GM23338 (cell line): Measurements from ENCODE around the gene HCN2. TPM values are rescaled to one million over a fixed set of nuclear protein-coding genes. Genes with fewer than 3 reads are reported as not detected.

Experiments used
- ATAC-seq: fragments of 200-7000 bp; cut with Tn5 transposase; 3 replicates; pipeline ENCODE4 v1.9.1; 2020
- DNase-seq: peaks from one replicate; pipeline ENCODE4 v3.0.0-alpha.2; 2015; ENCODE audit warnings: low spot score
- H2AFZ ChIP-seq: fragments of 200-600 bp; sonication (generic); 2 replicates; pipeline ENCODE4 v1.8.0; 2016; ENCODE audit warnings: antibody characterized with exemption, mild to moderate bottlenecking, moderate library complexity
- H3F3A ChIP-seq: fragments of 200-600 bp; sonication (generic); replicated peaks from 2 replicates; pipeline ENCODE4 v1.8.0; 2017; ENCODE audit warnings: antibody characterized with exemption, mixed run types, low read depth
- H3K27ac ChIP-seq: fragments of 200-600 bp; sonication (generic); 2 replicates; pipeline ENCODE4 v1.6.1; 2016; ENCODE audit warnings: low read depth
- H3K27me3 ChIP-seq: fragments of 200-600 bp; sonication (generic); 2 replicates; pipeline ENCODE4 v1.8.0; 2016; ENCODE audit warnings: mild to moderate bottlenecking, mixed run types, moderate library complexity; ENCODE audit not compliant: insufficient read depth
- H3K36me3 ChIP-seq: fragments of 200-600 bp; sonication (generic); 2 replicates; pipeline ENCODE4 v1.8.0; 2016; ENCODE audit warnings: mild to moderate bottlenecking; ENCODE audit not compliant: insufficient read depth
- H3K4me1 ChIP-seq: fragments of 200-600 bp; sonication (generic); 2 replicates; pipeline ENCODE4 v1.8.0; 2016; ENCODE audit warnings: mild to moderate bottlenecking, moderate library complexity; ENCODE audit not compliant: insufficient read depth
- H3K4me2 ChIP-seq: fragments of 200-600 bp; sonication (generic); 2 replicates; pipeline ENCODE4 v1.7.1; 2017; ENCODE audit warnings: mixed run types
- H3K4me3 ChIP-seq: fragments of 200-600 bp; sonication (generic); 2 replicates; pipeline ENCODE4 v1.6.1; 2016; ENCODE audit warnings: mixed run types
- H3K79me2 ChIP-seq: fragments of 200-600 bp; sonication (generic); replicated peaks from 2 replicates; pipeline ENCODE4 v1.8.0; 2017; ENCODE audit warnings: mild to moderate bottlenecking; ENCODE audit not compliant: insufficient read depth
- H3K9me2 ChIP-seq: fragments of 200-600 bp; sonication (generic); 2 replicates; pipeline ENCODE4 v1.8.0; 2017; ENCODE audit not compliant: insufficient read depth
- H4K20me1 ChIP-seq: fragments of 200-600 bp; sonication (generic); replicated peaks from 2 replicates; pipeline ENCODE4 v1.8.0; 2017; ENCODE audit warnings: mild to moderate bottlenecking; ENCODE audit not compliant: insufficient read depth
- H3K27ac Mint-ChIP-seq: 2 replicates; pipeline ENCODE4 v1.8.0; 2020; ENCODE audit warnings: inconsistent platforms, mild to moderate bottlenecking, moderate library complexity, mixed read lengths
- H3K27me3 Mint-ChIP-seq: 3 replicates; pipeline ENCODE4 v1.8.0; 2022; ENCODE audit warnings: low read depth, mild to moderate bottlenecking, moderate library complexity, mixed read lengths, inconsistent platforms; ENCODE audit not compliant: insufficient read depth, poor library complexity
- H3K36me3 Mint-ChIP-seq: 3 replicates; pipeline ENCODE4 v1.8.0; 2021; ENCODE audit warnings: low read depth, mild to moderate bottlenecking, inconsistent platforms, moderate library complexity, mixed read lengths
- H3K4me1 Mint-ChIP-seq: 3 replicates; pipeline ENCODE4 v1.8.0; 2020; ENCODE audit warnings: mild to moderate bottlenecking, inconsistent platforms, mixed read lengths
- H3K4me3 Mint-ChIP-seq: 3 replicates; pipeline ENCODE4 v1.8.0; 2021; ENCODE audit warnings: moderate library complexity, mild to moderate bottlenecking, inconsistent platforms, mixed read lengths
- H3K9me3 Mint-ChIP-seq: 3 replicates; pipeline ENCODE4 v1.8.0; 2020; ENCODE audit warnings: moderate library complexity, mild to moderate bottlenecking, inconsistent platforms, mixed read lengths
- CREB1 ChIP-seq: fragments of 250-450 bp; sonication (Bioruptor Pico); IDR thresholded peaks from 2 replicates; pipeline ENCODE4 v1.5.0; 2020; ENCODE audit warnings: low read depth, mild to moderate bottlenecking, moderate library complexity
- ETS1 ChIP-seq: IDR thresholded peaks from 2 replicates; pipeline ENCODE4 v1.6.1; 2016; ENCODE audit warnings: antibody characterized with exemption
- EZH2 ChIP-seq: fragments of 200-600 bp; sonication (generic); IDR thresholded peaks from one replicate; pipeline ENCODE4 v1.8.0; 2017; ENCODE audit warnings: antibody characterized with exemption, mild to moderate bottlenecking, low read depth; ENCODE audit not compliant: unreplicated experiment
- EZH2phosphoT487 ChIP-seq: fragments of 200-600 bp; sonication (generic); IDR thresholded peaks from one replicate; pipeline ENCODE4 v1.8.1; 2018; ENCODE audit warnings: antibody characterized with exemption; ENCODE audit not compliant: unreplicated experiment
- JUNB ChIP-seq: IDR thresholded peaks from one replicate; pipeline ENCODE4 v1.6.1; 2016; ENCODE audit warnings: antibody characterized with exemption; ENCODE audit not compliant: unreplicated experiment
- NANOG ChIP-seq: IDR thresholded peaks from 2 replicates; pipeline ENCODE4 v1.6.1; 2016; ENCODE audit warnings: antibody characterized with exemption, borderline replicate concordance
- POLR2AphosphoS5 ChIP-seq: IDR thresholded peaks from 2 replicates; pipeline ENCODE4 v1.6.1; 2016; ENCODE audit warnings: antibody characterized with exemption, low read depth
- STAT1 ChIP-seq: IDR thresholded peaks from one replicate; pipeline ENCODE4 v1.6.1; 2016; ENCODE audit warnings: antibody characterized with exemption; ENCODE audit not compliant: unreplicated experiment
- ZNF114 ChIP-seq: fragments of 250-450 bp; sonication (Bioruptor Pico); IDR thresholded peaks from 2 replicates; pipeline ENCODE4 v1.5.0; 2020; ENCODE audit warnings: mild to moderate bottlenecking, moderate library complexity
- ZNF331 ChIP-seq: fragments of 250-450 bp; sonication (Bioruptor Pico); IDR thresholded peaks from 2 replicates; pipeline ENCODE4 v1.5.0; 2020; ENCODE audit warnings: low read depth, mild to moderate bottlenecking, moderate library complexity
- ZNF462 ChIP-seq: fragments of 250-450 bp; sonication (Bioruptor Pico); IDR thresholded peaks from 2 replicates; pipeline ENCODE4 v1.5.0; 2020; ENCODE audit warnings: mild to moderate bottlenecking, moderate library complexity
- long read RNA-seq: library from polyadenylated mRNA; unstranded; transcript quantifications from one replicate; pipeline ENCODE4 v2.0.0, GENCODE V29; 2020; ENCODE audit not compliant: unreplicated experiment
- polyA plus RNA-seq: library from polyadenylated mRNA; unstranded; fragments of >200 nt; fragmentation: Nextera tagmentation; extraction: Ambion mirVana; gene quantifications from 2 replicates; pipeline ENCODE4 v1.2.1, GENCODE V29; 2016
- total RNA-seq: library from RNA; depleted of rRNA; stranded (reverse); fragments of >200 nt; shearing (Covaris generic); gene quantifications from 2 replicates; pipeline ENCODE4 v1.2.3, GENCODE V29; 2014; rRNA removed
- TF ChIP-seq, protein P1 (sequence below), 2 experiments: fragments of 200-600 bp in 1 of 2; sonication (generic) in 1 of 2; conservative IDR thresholded peaks; 2 replicates each; pipeline versions ENCODE4 v1.5.1 to v1.6.1; 2016 to 2017; ENCODE audit warnings: antibody characterized with exemption in 2 of 2, low read depth in 2 of 2, mild to moderate bottlenecking in 2 of 2, moderate library complexity in 1 of 2
- TF ChIP-seq, protein P2 (sequence below): IDR thresholded peaks from one replicate; pipeline ENCODE4 v1.6.1; 2018; ENCODE audit warnings: antibody characterized with exemption; ENCODE audit not compliant: unreplicated experiment

HCN2 gene
- 2.9 and 3.7 TPM in 2 replicates for total RNA-seq
- 0.06 and 0.14 TPM in 2 replicates for polyA plus RNA-seq
- long read RNA-seq: 0 reads

- H3K4me3 Mint-ChIP-seq: peak within 1 kb of the TSS; percentile 60
- H4K20me1 ChIP-seq: peaks cover 4% of the 10 kb centered on the region; the same call in 1 of the 2 replicates
- H3K36me3 Mint-ChIP-seq: no peaks in the 10 kb centered on the region
- ATAC-seq (no peak), DNase-seq (no peak)
- no peaks in the 10 kb centered on the region; the same call in 1 of the 2 replicates for H3F3A ChIP-seq
- no peaks in the 10 kb centered on the region for H3K9me2 ChIP-seq
- H3K79me2 ChIP-seq: no peaks in the 10 kb centered on the region
- H3K4me3 ChIP-seq: peak within 1 kb of the TSS; percentile 50
- no peak within 1 kb of the TSS for H2AFZ ChIP-seq
- H3K9me3 Mint-ChIP-seq: no peaks in the 10 kb centered on the region
- H3K4me1 ChIP-seq: peaks cover 5% of the 10 kb centered on the region; the same call in 1 of the 2 replicates
- H3K36me3 ChIP-seq: no peaks in the 10 kb centered on the region
- peaks cover 52% of the 10 kb centered on the region for H3K27me3 Mint-ChIP-seq
- peaks cover 31% of the 10 kb centered on the region for H3K27me3 ChIP-seq
- TF ChIP-seq STAT1 (no peak), EZH2phosphoT487 (no peak), ZNF331 (no peak), JUNB (no peak), POLR2AphosphoS5 (no peak), NANOG (no peak), CREB1 (CRISPR knock-in tag) (no peak), EZH2 (no peak), ZNF462 (CRISPR knock-in tag) (no peak), ZNF114 (no peak), ETS1 (no peak)
- TF ChIP-seq, protein P1, sequence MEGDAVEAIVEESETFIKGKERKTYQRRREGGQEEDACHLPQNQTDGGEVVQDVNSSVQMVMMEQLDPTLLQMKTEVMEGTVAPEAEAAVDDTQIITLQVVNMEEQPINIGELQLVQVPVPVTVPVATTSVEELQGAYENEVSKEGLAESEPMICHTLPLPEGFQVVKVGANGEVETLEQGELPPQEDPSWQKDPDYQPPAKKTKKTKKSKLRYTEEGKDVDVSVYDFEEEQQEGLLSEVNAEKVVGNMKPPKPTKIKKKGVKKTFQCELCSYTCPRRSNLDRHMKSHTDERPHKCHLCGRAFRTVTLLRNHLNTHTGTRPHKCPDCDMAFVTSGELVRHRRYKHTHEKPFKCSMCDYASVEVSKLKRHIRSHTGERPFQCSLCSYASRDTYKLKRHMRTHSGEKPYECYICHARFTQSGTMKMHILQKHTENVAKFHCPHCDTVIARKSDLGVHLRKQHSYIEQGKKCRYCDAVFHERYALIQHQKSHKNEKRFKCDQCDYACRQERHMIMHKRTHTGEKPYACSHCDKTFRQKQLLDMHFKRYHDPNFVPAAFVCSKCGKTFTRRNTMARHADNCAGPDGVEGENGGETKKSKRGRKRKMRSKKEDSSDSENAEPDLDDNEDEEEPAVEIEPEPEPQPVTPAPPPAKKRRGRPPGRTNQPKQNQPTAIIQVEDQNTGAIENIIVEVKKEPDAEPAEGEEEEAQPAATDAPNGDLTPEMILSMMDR (conservative IDR thresholded peaks at IDR 0.05; ENCODE audit: low read depth in 2 of 2): no peak
- TF ChIP-seq, protein P2, sequence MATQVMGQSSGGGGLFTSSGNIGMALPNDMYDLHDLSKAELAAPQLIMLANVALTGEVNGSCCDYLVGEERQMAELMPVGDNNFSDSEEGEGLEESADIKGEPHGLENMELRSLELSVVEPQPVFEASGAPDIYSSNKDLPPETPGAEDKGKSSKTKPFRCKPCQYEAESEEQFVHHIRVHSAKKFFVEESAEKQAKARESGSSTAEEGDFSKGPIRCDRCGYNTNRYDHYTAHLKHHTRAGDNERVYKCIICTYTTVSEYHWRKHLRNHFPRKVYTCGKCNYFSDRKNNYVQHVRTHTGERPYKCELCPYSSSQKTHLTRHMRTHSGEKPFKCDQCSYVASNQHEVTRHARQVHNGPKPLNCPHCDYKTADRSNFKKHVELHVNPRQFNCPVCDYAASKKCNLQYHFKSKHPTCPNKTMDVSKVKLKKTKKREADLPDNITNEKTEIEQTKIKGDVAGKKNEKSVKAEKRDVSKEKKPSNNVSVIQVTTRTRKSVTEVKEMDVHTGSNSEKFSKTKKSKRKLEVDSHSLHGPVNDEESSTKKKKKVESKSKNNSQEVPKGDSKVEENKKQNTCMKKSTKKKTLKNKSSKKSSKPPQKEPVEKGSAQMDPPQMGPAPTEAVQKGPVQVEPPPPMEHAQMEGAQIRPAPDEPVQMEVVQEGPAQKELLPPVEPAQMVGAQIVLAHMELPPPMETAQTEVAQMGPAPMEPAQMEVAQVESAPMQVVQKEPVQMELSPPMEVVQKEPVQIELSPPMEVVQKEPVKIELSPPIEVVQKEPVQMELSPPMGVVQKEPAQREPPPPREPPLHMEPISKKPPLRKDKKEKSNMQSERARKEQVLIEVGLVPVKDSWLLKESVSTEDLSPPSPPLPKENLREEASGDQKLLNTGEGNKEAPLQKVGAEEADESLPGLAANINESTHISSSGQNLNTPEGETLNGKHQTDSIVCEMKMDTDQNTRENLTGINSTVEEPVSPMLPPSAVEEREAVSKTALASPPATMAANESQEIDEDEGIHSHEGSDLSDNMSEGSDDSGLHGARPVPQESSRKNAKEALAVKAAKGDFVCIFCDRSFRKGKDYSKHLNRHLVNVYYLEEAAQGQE: no peak
- no peak within 1 kb of the TSS for H3K27ac ChIP-seq
- peak within 1 kb of the TSS; percentile 70 for H3K4me2 ChIP-seq
- no peak within 1 kb of the TSS for H3K27ac Mint-ChIP-seq
- no peaks in the 10 kb centered on the region for H3K4me1 Mint-ChIP-seq
Observed at GRCh38 chr19:589693-590395, at the start of gene HCN2. Gene HCN2, plus strand, starts transcription at chr19:589881. Its CDS starts 65 bp downstream, at chr19:589946.
